AG04450 (cell line): ENCODE measurements around the gene ZDHHC11B. TPM values are rescaled to one million over a fixed set of nuclear protein-coding genes. Genes with fewer than 3 reads are reported as not detected.
"Not testable (repeated sequence)": the region's sequence is repeated elsewhere in the genome, so short reads cannot be mapped to it uniquely, and the experiment has no call there.

ENCODE experiments used
- CTCF ChIA-PET: fragments of 300-600, 350-600 bp; formaldehyde crosslinking; extraction: SDS; loops from one replicate; lab custom pipeline; 2022; ENCODE audit warnings: antibody characterized with exemption, inconsistent platforms; lab: Charles Lee
- POLR2A ChIA-PET: fragments of 350-600 bp; formaldehyde crosslinking; extraction: SDS; loops from one replicate; lab custom pipeline; 2021; ENCODE audit warnings: antibody characterized with exemption, inconsistent platforms; lab: Yijun Ruan, JAX
- DNase-seq: peaks from one replicate; pipeline ENCODE4 v3.0.0-alpha.2; 2011; ENCODE audit warnings: low read depth, low spot score
- H3K27ac ChIP-seq: one replicate; pipeline ENCODE4 v1.5.1; 2012; ENCODE audit warnings: low read depth, low read length, control low read depth
- H3K27me3 ChIP-seq: one replicate; pipeline ENCODE4 v1.6.0; 2012; ENCODE audit warnings: low read length; ENCODE audit not compliant: control insufficient read depth, insufficient read depth
- H3K4me3 ChIP-seq: 2 replicates; pipeline ENCODE4 v1.5.1; 2011; ENCODE audit warnings: mild to moderate bottlenecking, low read depth, low read length, control low read depth
- H3K9me3 ChIP-seq: 2 replicates; pipeline ENCODE4 v1.5.1; 2012; ENCODE audit warnings: low read length; ENCODE audit not compliant: control insufficient read depth, insufficient read depth
- polyA plus RNA-seq: library from polyadenylated mRNA; depleted of rRNA; stranded (reverse); fragments of >200 nt; gene quantifications from 2 replicates; pipeline ENCODE4 v1.2.3, GENCODE V29; 2011
- TF ChIP-seq, protein P1 (sequence below): IDR thresholded peaks from 2 replicates; pipeline ENCODE4 v1.5.1; 2011; ENCODE audit warnings: low read depth, low read length, control low read depth, inconsistent platforms

The ZDHHC11B gene
- polyA plus RNA-seq, 1 experiment = not detected

DNA sequence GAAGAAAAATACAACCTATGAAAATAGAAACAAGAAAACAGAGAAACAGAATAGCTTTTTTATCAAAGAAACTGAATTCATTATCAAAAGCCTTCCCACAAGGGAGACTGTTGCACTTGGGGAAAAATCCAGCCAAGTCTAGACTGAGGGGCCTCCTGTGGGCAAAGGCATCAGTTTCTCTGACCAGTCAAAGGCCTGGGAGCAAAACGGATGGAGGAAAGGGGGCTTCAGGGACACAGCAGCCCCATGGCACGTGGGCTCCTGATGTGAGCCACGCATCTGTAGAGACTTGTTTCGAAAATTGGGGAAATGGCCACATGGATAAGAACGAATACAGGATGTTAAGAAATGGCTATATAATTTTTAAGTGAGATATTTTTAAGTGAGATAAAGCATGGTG lies 21.1 kb downstream of the ZDHHC11B start:
- TF ChIP-seq, protein P1, sequence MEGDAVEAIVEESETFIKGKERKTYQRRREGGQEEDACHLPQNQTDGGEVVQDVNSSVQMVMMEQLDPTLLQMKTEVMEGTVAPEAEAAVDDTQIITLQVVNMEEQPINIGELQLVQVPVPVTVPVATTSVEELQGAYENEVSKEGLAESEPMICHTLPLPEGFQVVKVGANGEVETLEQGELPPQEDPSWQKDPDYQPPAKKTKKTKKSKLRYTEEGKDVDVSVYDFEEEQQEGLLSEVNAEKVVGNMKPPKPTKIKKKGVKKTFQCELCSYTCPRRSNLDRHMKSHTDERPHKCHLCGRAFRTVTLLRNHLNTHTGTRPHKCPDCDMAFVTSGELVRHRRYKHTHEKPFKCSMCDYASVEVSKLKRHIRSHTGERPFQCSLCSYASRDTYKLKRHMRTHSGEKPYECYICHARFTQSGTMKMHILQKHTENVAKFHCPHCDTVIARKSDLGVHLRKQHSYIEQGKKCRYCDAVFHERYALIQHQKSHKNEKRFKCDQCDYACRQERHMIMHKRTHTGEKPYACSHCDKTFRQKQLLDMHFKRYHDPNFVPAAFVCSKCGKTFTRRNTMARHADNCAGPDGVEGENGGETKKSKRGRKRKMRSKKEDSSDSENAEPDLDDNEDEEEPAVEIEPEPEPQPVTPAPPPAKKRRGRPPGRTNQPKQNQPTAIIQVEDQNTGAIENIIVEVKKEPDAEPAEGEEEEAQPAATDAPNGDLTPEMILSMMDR = no peak
- Histone ChIP-seq H3K9me3 (peaks cover 21% of the 10 kb centered on the region; the same call in 1 of the 2 replicates), H3K27ac (no peak overlapping the region), H3K4me3 (no peak overlapping the region), H3K27me3 (peaks cover 5% of the 10 kb centered on the region)
- ChIA-PET CTCF (no interaction called here), POLR2A (no interaction called here)
- no peak for DNase-seq

DNA sequence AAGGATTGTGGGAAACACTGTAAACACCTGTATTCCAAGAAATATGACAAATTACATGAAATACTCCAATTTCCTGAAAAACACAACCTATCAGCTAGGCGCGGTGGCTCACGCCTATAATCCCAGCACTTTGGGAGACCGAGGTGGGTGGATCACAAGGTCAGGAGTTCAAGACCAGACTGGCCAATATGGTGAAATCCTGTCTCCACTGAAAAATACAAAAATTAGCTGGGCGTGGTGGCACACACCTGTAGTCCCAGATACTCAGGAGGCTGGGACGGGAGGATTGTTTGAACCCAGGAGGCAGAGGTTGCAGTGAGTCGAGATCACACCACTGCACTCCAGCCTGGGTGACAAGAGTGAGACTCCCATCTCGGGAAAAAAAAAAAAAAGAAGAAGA lies 21.5 kb downstream of the ZDHHC11B start:
- POLR2A ChIA-PET, CTCF ChIA-PET, H3K4me3 ChIP-seq, H3K27me3 ChIP-seq, DNase-seq, H3K27ac ChIP-seq: not testable (repeated sequence)
- peaks cover 21% of the 10 kb centered on the region; the same call in 1 of the 2 replicates for H3K9me3 ChIP-seq

DNA sequence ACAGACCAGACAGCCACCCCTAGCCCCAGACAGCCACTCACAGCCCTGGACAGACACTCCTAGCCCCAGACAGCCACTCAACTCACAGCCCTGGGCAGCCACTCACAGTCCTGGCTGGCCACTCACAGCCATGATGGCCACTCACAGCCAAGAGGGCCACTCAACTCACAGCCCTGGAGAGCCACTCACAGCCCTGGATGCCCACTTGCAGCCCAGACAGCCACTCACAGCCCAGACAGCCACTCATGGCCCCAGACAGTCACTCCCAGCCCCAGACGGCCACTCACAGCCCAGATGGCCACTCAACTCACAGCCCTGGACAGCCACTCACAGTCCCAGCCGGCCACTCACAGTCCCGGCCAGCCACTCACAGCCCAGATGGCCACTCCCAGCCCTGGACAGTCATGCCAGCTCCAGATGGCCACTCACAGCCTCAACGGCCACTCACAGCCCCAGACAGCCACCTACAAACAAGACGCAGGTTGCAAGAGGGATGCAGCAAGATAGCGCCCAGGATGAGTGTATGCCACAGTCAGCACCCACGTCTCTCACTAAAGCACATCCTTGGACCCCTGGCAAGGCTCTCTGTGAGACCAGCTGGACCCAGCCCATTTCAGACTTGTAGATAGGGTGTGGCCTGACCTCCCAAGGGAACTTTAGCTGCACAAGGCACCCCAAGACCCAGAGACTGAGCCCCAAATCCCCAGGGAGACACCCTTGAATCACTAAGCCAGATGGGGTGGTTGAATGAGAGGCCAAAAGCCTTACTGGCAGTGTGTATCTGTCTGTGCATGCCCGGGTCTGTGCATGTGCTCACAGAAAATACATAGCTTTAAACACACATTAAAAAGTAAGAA lies 22.4 kb downstream of the ZDHHC11B start:
- ChIA-PET POLR2A (no interaction called here), CTCF (no interaction called here)
- Histone ChIP-seq H3K9me3 (peaks cover 20% of the 10 kb centered on the region; the same call in 1 of the 2 replicates), H3K27ac (no peak overlapping the region), H3K27me3 (peaks cover 9% of the 10 kb centered on the region), H3K4me3 (no peak overlapping the region)
- TF ChIP-seq, protein P1 = no peak
- DNase-seq = no peak

DNA sequence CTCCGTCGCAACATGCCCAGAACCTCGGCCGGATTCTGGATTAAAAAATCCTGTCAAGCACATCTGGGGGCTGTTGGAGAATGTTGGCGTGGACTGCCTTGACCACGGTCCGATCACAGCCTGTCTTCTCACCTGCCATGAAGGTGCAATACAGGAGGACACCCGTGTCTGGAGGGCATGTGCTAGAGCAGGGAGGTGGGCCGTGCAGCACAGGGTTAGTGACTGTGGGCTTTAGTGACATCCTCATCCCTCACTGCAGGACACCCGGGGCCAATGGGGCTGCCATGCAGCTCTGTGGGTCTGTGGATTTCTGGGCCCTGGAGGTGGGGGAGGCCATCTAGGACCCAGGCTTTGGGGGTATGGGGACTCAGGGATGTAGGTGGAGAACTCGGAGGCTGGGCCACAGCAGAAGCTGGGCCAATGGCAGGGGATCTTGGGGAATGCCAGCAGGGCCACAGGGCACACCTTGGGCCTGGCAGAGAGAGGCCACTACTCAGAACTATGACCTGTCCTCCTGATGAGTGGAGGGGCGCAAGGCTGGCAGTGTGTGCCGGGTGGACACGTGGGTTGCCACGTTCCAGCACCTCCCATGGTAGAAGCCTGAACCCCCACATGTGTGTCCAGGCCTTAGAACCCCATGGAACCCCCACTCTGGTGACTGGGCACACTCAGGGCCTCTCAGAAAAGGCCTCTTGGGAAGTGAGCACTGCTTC lies 23.3 kb downstream of the ZDHHC11B start:
- peaks cover 11% of the 10 kb centered on the region; the same call in 1 of the 2 replicates for H3K9me3 ChIP-seq
- H3K4me3 ChIP-seq = no peak overlapping the region
- ChIA-PET POLR2A (no interaction called here), CTCF (no interaction called here)
- H3K27ac ChIP-seq = no peak overlapping the region
- TF ChIP-seq, protein P1 = no peak
- H3K27me3 ChIP-seq = peaks cover 12% of the 10 kb centered on the region
- DNase-seq = no peak

DNA sequence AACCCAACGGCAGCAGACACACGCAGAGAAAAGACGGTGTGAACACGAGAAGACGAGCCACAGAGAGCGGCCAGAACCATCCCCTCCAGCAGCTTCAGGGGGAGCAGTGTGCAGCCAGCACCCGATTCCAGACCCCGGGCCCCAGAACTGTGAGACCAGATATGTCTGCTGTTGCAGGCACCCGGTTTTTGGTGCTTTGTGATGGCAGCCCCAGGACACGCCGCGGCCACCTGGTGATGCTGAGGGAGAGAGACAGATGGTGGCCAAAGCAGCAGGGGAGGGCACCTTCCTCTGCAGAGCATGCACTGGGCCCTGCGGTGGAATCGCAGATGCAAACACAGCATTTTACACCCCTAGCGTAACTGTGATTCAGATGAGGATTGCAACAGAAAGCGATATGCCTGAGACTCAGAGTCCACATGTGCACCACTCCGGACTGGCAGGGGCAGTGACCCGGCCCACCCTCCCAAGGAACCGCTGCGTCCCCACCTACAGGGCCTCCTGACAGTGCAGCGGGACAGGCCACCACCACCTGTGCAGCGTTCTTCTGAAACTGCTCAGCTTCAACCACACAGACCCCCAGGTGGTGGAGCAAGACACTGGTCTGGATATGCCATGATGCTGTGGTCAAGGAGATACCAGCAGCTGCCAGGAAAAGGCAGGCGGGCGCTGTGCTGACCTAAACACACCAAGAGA lies 24.0 kb downstream of the ZDHHC11B start:
- peaks cover 8% of the 10 kb centered on the region; the same call in 1 of the 2 replicates for H3K9me3 ChIP-seq
- H3K27me3 ChIP-seq = peaks cover 12% of the 10 kb centered on the region
- ChIA-PET CTCF (no interaction called here), POLR2A (no interaction called here)
- DNase-seq = no peak
- H3K4me3 ChIP-seq = no peak overlapping the region
- TF ChIP-seq, protein P1 = no peak
- no peak overlapping the region for H3K27ac ChIP-seq
